Raji (cell line): ENCODE results near the gene CYP4X1.

Experiments used
- POLR2A ChIP-seq: IDR thresholded peaks from 2 replicates; pipeline ENCODE4 v1.6.1; 2011; ENCODE audit warnings: low read depth, low read length, control low read depth; ENCODE audit not compliant: insufficient read depth

CYP4X1 gene

DNA sequence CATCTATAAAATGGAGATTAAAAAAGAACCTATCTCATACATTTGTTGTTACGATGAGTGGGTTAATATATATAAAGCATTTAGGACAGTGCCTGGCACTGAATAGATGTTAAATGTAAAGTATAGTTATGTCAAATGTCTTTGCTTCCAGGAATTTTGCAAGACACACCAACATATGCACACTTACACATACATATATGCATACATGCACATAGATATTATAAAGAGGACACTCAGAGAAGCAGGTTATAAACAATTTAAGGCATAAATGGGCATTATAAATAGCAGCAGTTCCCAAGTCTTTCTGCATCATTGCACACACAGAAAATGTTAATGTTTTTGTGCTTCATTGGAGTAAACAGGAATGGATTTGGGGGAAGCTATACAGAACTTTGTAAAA is 13.3 kb downstream of the CYP4X1 start:
- TF ChIP-seq POLR2A: no peak

DNA sequence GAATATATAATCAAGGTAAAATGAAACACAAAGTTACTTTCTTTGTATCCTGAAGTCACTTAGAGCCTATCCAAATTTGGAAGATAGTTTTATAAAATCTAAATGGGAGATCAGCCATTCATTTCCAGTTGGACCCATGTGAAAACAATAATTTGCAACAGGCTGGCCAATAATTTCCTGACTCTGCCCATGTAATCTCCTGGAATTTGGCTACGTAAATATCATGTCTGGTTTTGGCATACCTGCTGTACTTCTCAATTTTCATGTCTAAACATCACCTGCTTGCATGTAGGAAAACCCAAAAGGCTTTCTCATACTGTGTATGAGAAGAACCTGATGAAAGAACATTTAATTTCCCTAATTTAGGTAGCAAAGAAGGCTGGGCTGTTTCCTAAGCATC is 35.9 kb downstream of the CYP4X1 start:
- TF ChIP-seq POLR2A: no peak

DNA sequence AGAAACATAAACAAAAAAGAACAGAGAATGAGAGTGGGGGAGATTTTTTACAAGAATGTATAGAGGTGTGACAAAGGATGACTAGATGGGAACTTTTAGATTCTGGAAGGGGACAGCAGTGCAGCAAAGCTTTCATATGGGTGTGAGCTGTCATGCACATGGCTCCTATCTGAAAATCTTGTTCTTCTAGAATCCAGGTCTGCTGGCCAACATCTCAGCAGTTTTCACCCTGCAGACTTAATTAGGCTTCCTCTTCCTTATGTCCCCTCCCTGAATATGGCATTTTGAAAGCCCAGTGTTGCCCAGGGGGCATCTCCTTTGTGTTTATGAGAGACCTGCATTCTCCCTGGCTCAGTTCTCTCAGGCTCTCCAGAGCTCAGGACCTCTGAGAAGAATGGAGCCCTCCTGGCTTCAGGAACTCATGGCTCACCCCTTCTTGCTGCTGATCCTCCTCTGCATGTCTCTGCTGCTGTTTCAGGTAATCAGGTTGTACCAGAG is 43.7 kb downstream of the CYP4X1 start, which contains the start of gene CYP4Z1:
TSS of gene CYP4Z1 (plus strand) at position 135 of the 498 bp plus-strand sequence. CDS start at position 395, 260 bp downstream.
- TF ChIP-seq POLR2A: no peak
